ENCODE data around the gene SARS1.
"Not testable (repeated sequence)": the region's sequence is repeated elsewhere in the genome, so short reads cannot be mapped to it uniquely, and the experiment has no call there.

Gene SARS1

GRCh38 chr1:109279615-109280278 lies 66.0 kb downstream of the SARS1 start:
- DNase-seq = no peak

- no peak for DNase-seq
Measured at GRCh38 chr1:109280862-109281261, 67.1 kb downstream of the SARS1 start.

- no peak for DNase-seq
Measured at GRCh38 chr1:109281680-109282496, 68.2 kb downstream of the SARS1 start.

- DNase-seq = no peak
Measured at GRCh38 chr1:109282497-109282951, 68.8 kb downstream of the SARS1 start.

- peak; percentile 80 to 90 (median 84) for DNase-seq
Measured at GRCh38 chr1:109282952-109283747, 69.4 kb downstream of the SARS1 start, which contains the start of gene PSRC1. TSS of gene PSRC1 (minus strand) at chr1:109283145.

- DNase-seq = no peak
Measured at GRCh38 chr1:109283748-109284600, 70.3 kb downstream of the SARS1 start.

GRCh38 chr1:109286762-109287161 lies 73.0 kb downstream of the SARS1 start:
- DNase-seq = not testable (repeated sequence)

All from stimulated activated naive CD4-positive, alpha-beta T cell (primary cell).